Natural killer cell treated with Interleukin-12 subunit alpha and Interleukin-12 subunit beta and Interleukin-15 and Interleukin-18, amount 100 ng/mL, for 72 hours (primary cell): ENCODE data around the gene ZGPAT. TPM values are rescaled to one million over a fixed set of nuclear protein-coding genes. Genes with fewer than 3 reads are reported as not detected.

Experiments used
- ATAC-seq, 2 donors: fragments of 150-1000 bp; cut with Tn5 transposase in 1 of 2; sonication (Bioruptor Pico), chemical (Tn5 transposase) in 1 of 2; 2 replicates each; pipeline ENCODE4 v1.10.0; 2021
- DNase-seq: peaks from one replicate; pipeline ENCODE4 v3.0.0; 2022; ENCODE audit warnings: low spot score
- H3K27ac Mint-ChIP-seq, 2 donors: 1 replicate in 1 of 2; 2 replicates in 1 of 2; pipeline ENCODE4 v1.8.0; 2022; ENCODE audit warnings: mixed read lengths in 2 of 2, mild to moderate bottlenecking in 1 of 2, moderate library complexity in 1 of 2
- H3K27me3 Mint-ChIP-seq, 2 donors: 1 replicate in 1 of 2; 2 replicates in 1 of 2; pipeline ENCODE4 v1.8.0; 2022; ENCODE audit warnings: mixed read lengths in 2 of 2
- H3K36me3 Mint-ChIP-seq: one replicate; pipeline ENCODE4 v1.8.0; 2022; ENCODE audit warnings: mixed read lengths
- H3K4me1 Mint-ChIP-seq, 2 donors: 1 replicate in 1 of 2; 2 replicates in 1 of 2; pipeline ENCODE4 v1.8.0; 2022; ENCODE audit warnings: low read depth in 2 of 2, mixed read lengths in 2 of 2, mild to moderate bottlenecking in 1 of 2
- H3K4me3 Mint-ChIP-seq: one replicate; pipeline ENCODE4 v1.8.0; 2022; ENCODE audit warnings: mixed read lengths
- H3K9me3 Mint-ChIP-seq: 2 replicates; pipeline ENCODE4 v1.8.0; 2022; ENCODE audit warnings: mixed read lengths
- total RNA-seq, 2 donors: library from RNA; stranded (reverse); gene quantifications; one replicate each; pipeline ENCODE4 v1.2.3, GENCODE V29; 2022

The ZGPAT gene
- total RNA-seq, 2 donors from 2014 or later = 40.8 to 53.0 TPM

DNA sequence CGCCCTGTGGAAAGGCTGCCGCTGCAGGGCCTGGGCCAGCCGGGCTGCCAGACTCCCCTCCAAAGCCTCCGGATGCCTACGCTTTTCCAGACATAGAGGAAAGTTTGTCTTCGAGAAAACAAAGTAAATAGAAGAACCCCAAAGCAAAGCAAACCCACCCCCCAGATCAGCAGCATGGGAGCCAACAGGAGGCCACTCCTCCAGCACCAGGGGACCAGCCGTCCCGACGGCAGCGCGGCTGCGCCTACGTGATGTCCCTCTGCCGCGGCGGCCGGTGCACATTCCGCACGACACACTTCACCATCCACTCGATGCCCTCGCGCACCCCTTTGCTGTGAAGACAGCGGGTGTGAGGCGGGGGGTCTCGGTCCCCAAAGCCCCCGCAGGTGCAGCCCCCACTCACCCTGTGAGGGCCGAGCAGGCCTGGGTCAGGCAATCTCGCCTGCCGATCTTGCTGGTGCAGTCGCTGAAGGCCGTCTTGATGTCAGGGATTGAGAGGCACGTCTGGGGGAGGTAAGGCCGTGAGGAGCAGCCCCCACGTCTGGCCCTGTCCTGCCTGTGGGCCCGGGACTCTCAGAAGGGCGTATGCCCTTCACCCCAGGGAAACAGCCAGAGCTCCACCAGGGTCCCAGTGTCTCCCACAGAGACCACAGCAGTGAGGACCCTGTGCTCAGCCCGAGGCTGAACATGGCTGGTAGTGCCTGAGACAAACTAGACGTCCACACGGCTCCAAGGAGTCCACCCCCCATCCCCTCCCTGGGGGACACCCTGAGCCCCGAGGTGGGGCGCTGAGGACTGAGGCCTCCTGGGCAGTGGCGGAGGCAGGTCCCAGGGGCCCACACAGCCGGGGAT is 7.4 kb upstream of the ZGPAT start:
- no peaks in the 10 kb centered on the region for H3K27me3 Mint-ChIP-seq
- no peaks in the 10 kb centered on the region for H3K36me3 Mint-ChIP-seq
- H3K4me1 Mint-ChIP-seq = peaks cover 5 to 11% of the 10 kb centered on the region in 2 donors
- no peak overlapping the region for H3K4me3 Mint-ChIP-seq
- ATAC-seq = no peak
- no peak overlapping the region for H3K27ac Mint-ChIP-seq
- H3K9me3 Mint-ChIP-seq = no peaks in the 10 kb centered on the region
- DNase-seq = no peak

DNA sequence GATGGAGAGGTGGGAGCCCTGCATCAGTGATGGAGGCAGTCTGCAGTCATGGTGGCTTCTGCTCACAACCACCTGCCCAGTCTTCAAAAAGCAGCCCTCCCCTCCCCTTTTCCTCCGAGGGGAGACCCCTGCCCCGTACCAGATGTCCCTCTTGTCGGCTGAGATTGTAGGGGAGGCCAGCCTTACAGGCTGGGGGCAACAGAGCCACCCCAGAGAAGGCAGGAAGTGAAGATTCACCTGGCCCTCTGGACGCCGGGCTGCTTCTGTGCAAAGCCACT is 6.8 kb upstream of the ZGPAT start:
- H3K9me3 Mint-ChIP-seq = no peaks in the 10 kb centered on the region
- DNase-seq (no peak), ATAC-seq (no peak)
- no peak overlapping the region for H3K27ac Mint-ChIP-seq
- peaks cover 5 to 11% of the 10 kb centered on the region in 2 donors for H3K4me1 Mint-ChIP-seq
- H3K4me3 Mint-ChIP-seq = no peak overlapping the region
- no peaks in the 10 kb centered on the region for H3K36me3 Mint-ChIP-seq
- no peaks in the 10 kb centered on the region for H3K27me3 Mint-ChIP-seq

GRCh38 chr20:63701329-63702035 is 6.4 kb upstream of the ZGPAT start:
- no peaks in the 10 kb centered on the region for H3K9me3 Mint-ChIP-seq
- no peak for DNase-seq
- H3K4me3 Mint-ChIP-seq = no peak overlapping the region
- no peak overlapping the region for H3K27ac Mint-ChIP-seq
- no peak for ATAC-seq
- H3K4me1 Mint-ChIP-seq = peaks cover 8 to 13% of the 10 kb centered on the region in 2 donors
- no peaks in the 10 kb centered on the region for H3K36me3 Mint-ChIP-seq
- H3K27me3 Mint-ChIP-seq = no peaks in the 10 kb centered on the region

DNA sequence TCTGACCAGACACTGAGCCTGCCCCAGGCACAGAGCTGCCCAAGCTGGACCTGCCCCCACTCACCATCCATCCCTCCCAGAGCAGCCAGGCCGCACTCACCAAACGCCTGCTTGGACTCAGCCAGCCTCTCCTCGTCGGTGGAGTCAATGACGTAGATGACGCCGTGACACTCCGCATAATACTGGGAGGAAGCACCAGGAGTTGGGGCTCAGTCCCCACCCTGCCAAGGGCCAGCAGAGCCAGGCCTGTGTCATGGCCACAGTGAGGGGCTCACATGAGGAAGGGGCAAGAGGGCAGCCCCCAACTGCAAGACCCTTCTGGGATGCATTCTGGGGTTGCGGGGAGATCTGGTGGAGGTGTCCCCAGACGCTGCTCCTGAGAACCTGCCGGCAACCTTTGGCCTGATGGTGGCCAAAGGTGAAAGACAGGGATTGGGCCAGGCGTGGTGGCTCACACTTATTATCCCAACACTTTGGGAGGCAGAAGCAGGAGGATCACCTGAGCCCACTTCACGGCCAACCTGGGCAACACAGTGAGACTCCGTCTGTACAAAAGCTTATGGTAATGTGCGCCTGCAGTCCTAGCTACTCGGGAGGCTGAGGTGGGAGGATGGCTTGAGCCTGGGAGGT is 5.7 kb upstream of the ZGPAT start:
- no peak overlapping the region for H3K27ac Mint-ChIP-seq
- H3K27me3 Mint-ChIP-seq = no peaks in the 10 kb centered on the region
- H3K4me1 Mint-ChIP-seq = peaks cover 12 to 17% of the 10 kb centered on the region in 2 donors
- no peak overlapping the region for H3K4me3 Mint-ChIP-seq
- H3K9me3 Mint-ChIP-seq = no peaks in the 10 kb centered on the region
- DNase-seq (no peak), ATAC-seq (no peak)
- H3K36me3 Mint-ChIP-seq = no peaks in the 10 kb centered on the region

DNA sequence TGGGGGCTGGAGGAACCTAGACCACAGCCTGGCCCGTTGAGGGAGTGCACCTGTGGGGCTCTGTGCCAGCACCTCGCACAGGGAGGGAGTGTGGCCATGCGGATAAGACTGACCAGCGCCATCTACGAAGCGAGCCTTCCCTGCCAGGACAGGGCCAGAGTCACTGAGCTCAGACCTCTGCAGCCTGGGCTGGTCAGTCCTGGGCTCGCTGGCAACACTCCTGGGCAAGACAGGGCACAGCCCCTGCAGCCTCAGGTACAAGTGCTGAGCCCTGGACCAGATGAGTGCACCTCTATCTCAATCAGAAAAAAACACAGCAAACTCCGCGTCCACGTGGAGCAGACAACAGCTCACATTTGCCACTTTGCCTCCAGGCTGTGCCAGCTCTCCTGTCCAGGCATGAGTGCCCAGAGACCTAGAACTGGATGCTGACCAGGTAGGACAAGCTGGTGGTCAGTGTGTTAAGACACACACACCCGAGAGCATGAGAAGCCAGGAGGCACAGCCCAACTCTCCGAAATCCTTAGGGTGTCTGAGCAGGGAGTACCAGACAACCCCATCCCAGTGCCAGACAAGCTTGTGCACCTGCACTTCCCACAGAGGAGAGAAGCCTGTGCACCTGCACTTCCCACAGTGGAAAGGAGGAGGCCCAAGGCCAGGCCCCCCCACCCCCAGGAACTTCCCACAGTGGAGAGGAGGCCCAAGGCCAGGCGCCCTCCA is 4.9 kb upstream of the ZGPAT start:
- Mint-ChIP-seq H3K27ac (no peak overlapping the region), H3K9me3 (no peaks in the 10 kb centered on the region), H3K36me3 (no peaks in the 10 kb centered on the region), H3K27me3 (no peaks in the 10 kb centered on the region), H3K4me1 (peaks cover 12 to 15% of the 10 kb centered on the region in 2 donors), H3K4me3 (no peak overlapping the region)
- DNase-seq (no peak), ATAC-seq (no peak)

GRCh38 chr20:63703471-63703975 is 4.3 kb upstream of the ZGPAT start:
- no peak overlapping the region for H3K27ac Mint-ChIP-seq
- ATAC-seq (no peak), DNase-seq (no peak)
- H3K4me1 Mint-ChIP-seq = peaks cover 13 to 16% of the 10 kb centered on the region in 2 donors
- H3K27me3 Mint-ChIP-seq = no peaks in the 10 kb centered on the region
- H3K36me3 Mint-ChIP-seq = no peaks in the 10 kb centered on the region
- H3K4me3 Mint-ChIP-seq = no peak overlapping the region
- H3K9me3 Mint-ChIP-seq = no peaks in the 10 kb centered on the region

GRCh38 chr20:63703976-63704748 is 3.7 kb upstream of the ZGPAT start:
- H3K4me3 Mint-ChIP-seq = no peak overlapping the region
- ATAC-seq (no peak), DNase-seq (no peak)
- H3K27me3 Mint-ChIP-seq = no peaks in the 10 kb centered on the region
- H3K9me3 Mint-ChIP-seq = no peaks in the 10 kb centered on the region
- no peak overlapping the region for H3K27ac Mint-ChIP-seq
- H3K4me1 Mint-ChIP-seq = peaks cover 18 to 19% of the 10 kb centered on the region in 2 donors
- H3K36me3 Mint-ChIP-seq = no peaks in the 10 kb centered on the region

GRCh38 chr20:63704749-63705117 is 3.1 kb upstream of the ZGPAT start:
- peaks cover 18 to 19% of the 10 kb centered on the region in 2 donors for H3K4me1 Mint-ChIP-seq
- H3K9me3 Mint-ChIP-seq = no peaks in the 10 kb centered on the region
- DNase-seq (no peak), ATAC-seq (no peak)
- H3K36me3 Mint-ChIP-seq = no peaks in the 10 kb centered on the region
- no peaks in the 10 kb centered on the region for H3K27me3 Mint-ChIP-seq
- H3K4me3 Mint-ChIP-seq = peak overlapping the region; percentile 20
- peak overlapping the region in 1 of 2 donors; percentile 41 for H3K27ac Mint-ChIP-seq

DNA sequence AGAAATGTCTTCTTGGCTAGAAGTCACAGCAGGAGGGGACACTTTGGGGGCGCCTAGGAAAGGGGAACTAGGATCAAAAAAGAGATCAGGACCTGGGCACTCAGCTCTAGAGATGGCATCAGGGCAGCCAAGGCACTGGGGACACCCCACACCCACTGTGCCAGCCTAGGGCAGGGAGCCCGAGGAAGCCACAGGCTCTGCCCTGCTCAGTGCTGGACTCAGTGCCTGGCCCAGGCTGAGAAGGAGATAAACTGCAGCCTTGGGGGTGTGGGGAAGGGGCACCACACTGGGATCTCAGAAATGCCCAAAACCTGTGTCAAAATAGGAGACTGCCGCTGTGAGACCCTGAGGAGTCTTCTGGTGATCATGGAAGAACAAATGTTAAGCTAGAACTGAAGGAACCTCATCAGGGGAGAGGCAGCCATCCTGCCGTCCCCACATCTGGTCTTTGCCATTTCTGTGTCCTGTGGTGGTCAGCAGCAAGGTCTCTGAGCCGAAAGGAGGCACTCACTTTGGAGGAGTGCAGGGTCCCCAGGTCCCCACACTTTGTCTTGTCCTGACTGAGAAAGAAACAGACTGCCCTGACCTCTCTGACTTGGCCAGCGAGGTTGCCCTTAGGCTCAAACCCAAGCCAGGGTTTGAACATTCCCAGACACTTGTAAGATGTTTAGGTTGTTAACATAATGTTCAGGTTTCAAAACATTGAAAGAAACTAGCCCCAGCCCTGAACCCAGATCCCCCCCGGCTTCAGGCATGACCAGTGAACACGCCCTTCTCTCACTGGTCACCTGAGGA is 2.4 kb upstream of the ZGPAT start:
- no peaks in the 10 kb centered on the region for H3K9me3 Mint-ChIP-seq
- H3K36me3 Mint-ChIP-seq = peaks cover under 1% of the 10 kb centered on the region
- peaks cover 20 to 21% of the 10 kb centered on the region in 2 donors for H3K4me1 Mint-ChIP-seq
- H3K27ac Mint-ChIP-seq = peak overlapping the region in 1 of 2 donors; percentile 41
- DNase-seq (no peak), ATAC-seq (no peak)
- H3K27me3 Mint-ChIP-seq = no peaks in the 10 kb centered on the region
- peak overlapping the region; percentile 45 for H3K4me3 Mint-ChIP-seq

DNA sequence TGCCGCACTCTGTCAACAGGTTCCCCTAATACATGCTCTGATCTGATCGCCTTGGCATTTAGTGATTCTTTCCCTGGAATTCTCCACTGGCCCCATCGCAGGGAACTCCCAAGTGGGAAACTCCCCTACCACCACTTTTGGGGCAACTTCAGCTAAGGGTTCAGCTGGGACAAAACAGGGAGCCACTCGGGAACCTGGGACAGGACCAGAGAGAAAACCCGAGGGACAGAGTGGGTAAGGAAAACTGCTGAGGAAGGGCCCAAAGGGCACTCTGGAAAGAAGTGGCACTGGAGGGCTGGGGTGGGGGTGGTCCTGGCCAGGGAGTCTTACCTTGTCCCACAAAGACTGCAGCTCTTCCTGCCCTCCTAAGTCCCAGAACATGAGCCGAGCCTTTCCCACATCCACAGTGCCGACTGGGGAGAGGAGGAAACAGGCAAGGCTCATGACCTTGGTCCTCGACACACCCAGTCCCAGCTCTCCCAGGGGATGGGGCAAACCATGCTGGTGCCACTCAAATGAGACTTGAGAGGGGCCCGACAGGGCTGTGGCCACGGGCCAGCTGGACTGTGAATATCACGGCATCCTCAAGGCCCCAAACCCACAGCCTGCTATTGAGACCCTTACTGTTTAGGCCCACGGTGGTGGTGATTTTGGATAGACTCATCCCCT is 1.7 kb upstream of the ZGPAT start:
- Mint-ChIP-seq H3K9me3 (no peaks in the 10 kb centered on the region), H3K27ac (peak overlapping the region; percentile 62 to 83), H3K4me3 (peak overlapping the region; percentile 89), H3K36me3 (peaks cover 7% of the 10 kb centered on the region), H3K4me1 (peaks cover 28 to 29% of the 10 kb centered on the region in 2 donors), H3K27me3 (no peaks in the 10 kb centered on the region)
- no peak for DNase-seq
- no peak for ATAC-seq

GRCh38 chr20:63706852-63707557 is 834 bp upstream of the ZGPAT start:
- peaks cover 29 to 34% of the 10 kb centered on the region in 2 donors for H3K4me1 Mint-ChIP-seq
- peaks cover 10% of the 10 kb centered on the region for H3K36me3 Mint-ChIP-seq
- peak overlapping the region; percentile 89 for H3K4me3 Mint-ChIP-seq
- peak overlapping the region; percentile 62 to 83 for H3K27ac Mint-ChIP-seq
- no peaks in the 10 kb centered on the region for H3K27me3 Mint-ChIP-seq
- DNase-seq = no peak
- H3K9me3 Mint-ChIP-seq = no peaks in the 10 kb centered on the region
- ATAC-seq = peak; percentile 67 to 69
